Type B pancreatic cell (in vitro differentiated cells): Measurements from ENCODE around the gene ZNF648. TPM values are rescaled to one million over a fixed set of nuclear protein-coding genes. Genes with fewer than 3 reads are reported as not detected.

Experiments
- DNase-seq: peaks from one replicate; pipeline ENCODE4 v3.0.0; 2021; ENCODE audit warnings: mixed read lengths; ENCODE audit not compliant: unreplicated experiment; ENCODE audit errors: extremely low spot score
- H3K27ac Mint-ChIP-seq: 2 replicates; pipeline ENCODE4 v1.8.0; 2021; ENCODE audit warnings: mild to moderate bottlenecking, mixed read lengths
- H3K27me3 Mint-ChIP-seq: 2 replicates; pipeline ENCODE4 v1.8.0; 2021; ENCODE audit warnings: mixed read lengths
- H3K36me3 Mint-ChIP-seq: 2 replicates; pipeline ENCODE4 v1.8.0; 2021; ENCODE audit warnings: mixed read lengths
- H3K4me1 Mint-ChIP-seq: one replicate; pipeline ENCODE4 v1.8.0; 2021; ENCODE audit warnings: mixed read lengths; ENCODE audit not compliant: unreplicated experiment
- H3K4me3 Mint-ChIP-seq: 2 replicates; pipeline ENCODE4 v1.8.0; 2021; ENCODE audit warnings: mild to moderate bottlenecking, mixed read lengths
- H3K9me3 Mint-ChIP-seq: 2 replicates; pipeline ENCODE4 v1.8.0; 2021; ENCODE audit warnings: mixed read lengths
- long read RNA-seq: library from polyadenylated mRNA; unstranded; transcript quantifications from one replicate; pipeline ENCODE4 v2.0.0, GENCODE V29; 2020
- total RNA-seq: library from RNA; stranded (reverse); gene quantifications from 2 replicates; pipeline ENCODE4 v1.2.1, GENCODE V29; 2021; ENCODE audit warnings: low replicate concordance
- TF ChIP-seq, protein P1 (sequence below): fragments of 200-600 bp; sonication (generic); conservative IDR thresholded peaks from 2 replicates; pipeline ENCODE4 v1.5.0; 2021; ENCODE audit warnings: antibody characterized with exemption, mild to moderate bottlenecking

The ZNF648 gene, protein sequence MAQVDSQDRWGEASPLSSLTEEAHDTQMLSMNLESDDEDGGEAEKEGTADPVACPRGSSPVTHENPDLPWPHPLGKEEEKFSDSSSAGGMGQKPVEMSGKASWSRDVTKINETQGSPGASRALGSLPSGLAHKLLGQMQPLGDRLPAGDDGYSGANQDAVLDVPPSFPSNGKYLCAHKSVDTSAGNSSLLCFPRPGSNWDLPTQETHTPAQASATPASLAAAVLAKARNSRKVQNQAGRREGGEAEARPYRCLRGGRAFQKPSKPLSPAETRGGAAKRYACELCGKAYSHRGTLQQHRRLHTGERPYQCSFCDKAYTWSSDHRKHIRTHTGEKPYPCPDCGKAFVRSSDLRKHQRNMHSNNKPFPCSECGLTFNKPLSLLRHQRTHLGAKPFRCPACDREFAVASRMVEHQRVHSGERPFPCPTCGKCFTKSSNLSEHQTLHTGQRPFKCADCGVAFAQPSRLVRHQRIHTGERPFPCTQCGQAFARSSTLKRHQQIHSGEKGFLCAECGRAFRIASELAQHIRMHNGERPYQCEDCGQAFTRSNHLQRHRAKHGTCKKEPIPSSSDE
- 0.10 and 0.34 TPM in 2 replicates for total RNA-seq
- long read RNA-seq, result 0 reads

DNA sequence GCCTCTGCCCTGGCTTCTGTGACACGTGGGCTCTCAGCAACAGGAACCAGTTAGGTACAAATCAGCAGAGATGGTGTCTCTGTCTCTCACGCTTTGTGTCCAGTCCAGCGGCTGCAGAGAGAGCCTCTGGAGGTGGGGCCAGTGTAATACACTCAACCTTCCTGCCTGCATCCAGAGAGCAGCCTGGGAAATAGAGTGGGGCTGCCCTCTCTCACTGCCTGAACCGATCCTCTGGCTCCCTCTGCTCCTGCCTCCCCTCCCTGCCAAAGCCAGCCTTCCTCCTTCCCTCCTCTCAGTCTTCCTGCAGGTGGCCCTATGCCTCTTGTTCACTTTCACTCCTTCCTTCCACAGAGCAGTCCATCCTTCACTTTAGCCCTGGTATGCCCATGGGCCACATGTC, at the start of gene ZNF648:
TSS of gene ZNF648 (minus strand) at position 119 of the 400 bp plus-strand sequence. CDS start 3,702 bp downstream, outside the sequence.
- peaks cover 4% of the 10 kb centered on the region for H3K36me3 Mint-ChIP-seq
- peak within 1 kb of the TSS; percentile 78 for H3K4me3 Mint-ChIP-seq
- peak within 1 kb of the TSS; percentile 31 for H3K27ac Mint-ChIP-seq
- H3K27me3 Mint-ChIP-seq, result peaks cover 7% of the 10 kb centered on the region
- H3K4me1 Mint-ChIP-seq, result peaks cover 12% of the 10 kb centered on the region
- DNase-seq, result no peak
- TF ChIP-seq, protein P1, sequence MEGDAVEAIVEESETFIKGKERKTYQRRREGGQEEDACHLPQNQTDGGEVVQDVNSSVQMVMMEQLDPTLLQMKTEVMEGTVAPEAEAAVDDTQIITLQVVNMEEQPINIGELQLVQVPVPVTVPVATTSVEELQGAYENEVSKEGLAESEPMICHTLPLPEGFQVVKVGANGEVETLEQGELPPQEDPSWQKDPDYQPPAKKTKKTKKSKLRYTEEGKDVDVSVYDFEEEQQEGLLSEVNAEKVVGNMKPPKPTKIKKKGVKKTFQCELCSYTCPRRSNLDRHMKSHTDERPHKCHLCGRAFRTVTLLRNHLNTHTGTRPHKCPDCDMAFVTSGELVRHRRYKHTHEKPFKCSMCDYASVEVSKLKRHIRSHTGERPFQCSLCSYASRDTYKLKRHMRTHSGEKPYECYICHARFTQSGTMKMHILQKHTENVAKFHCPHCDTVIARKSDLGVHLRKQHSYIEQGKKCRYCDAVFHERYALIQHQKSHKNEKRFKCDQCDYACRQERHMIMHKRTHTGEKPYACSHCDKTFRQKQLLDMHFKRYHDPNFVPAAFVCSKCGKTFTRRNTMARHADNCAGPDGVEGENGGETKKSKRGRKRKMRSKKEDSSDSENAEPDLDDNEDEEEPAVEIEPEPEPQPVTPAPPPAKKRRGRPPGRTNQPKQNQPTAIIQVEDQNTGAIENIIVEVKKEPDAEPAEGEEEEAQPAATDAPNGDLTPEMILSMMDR, result peak; percentile 24
- no peaks in the 10 kb centered on the region for H3K9me3 Mint-ChIP-seq

DNA sequence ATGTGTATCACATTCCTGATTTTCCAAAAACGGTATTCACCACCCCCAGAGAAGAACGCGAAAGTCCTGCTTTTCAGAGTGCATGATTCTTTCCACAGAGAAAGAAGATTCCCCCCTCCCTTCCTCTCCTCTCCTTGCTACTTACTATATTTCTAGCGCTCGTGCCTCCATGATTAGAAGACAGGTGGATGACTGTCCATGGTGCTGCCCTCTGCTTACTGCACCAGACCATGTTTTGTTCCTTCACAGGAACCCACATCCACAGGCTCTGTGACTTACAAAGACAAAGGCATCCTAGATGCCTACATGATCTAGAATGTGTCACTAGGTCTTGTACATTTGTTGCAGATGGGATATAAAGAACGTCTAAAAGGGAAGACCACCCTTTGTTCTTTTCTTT, 49.1 kb upstream of the ZNF648 start:
- H3K9me3 Mint-ChIP-seq, result peaks cover 7% of the 10 kb centered on the region
- TF ChIP-seq, protein P1, result no peak
- no peaks in the 10 kb centered on the region for H3K27me3 Mint-ChIP-seq
- peaks cover 16% of the 10 kb centered on the region for H3K4me1 Mint-ChIP-seq
- no peak overlapping the region for H3K4me3 Mint-ChIP-seq
- H3K27ac Mint-ChIP-seq, result no peak overlapping the region
- no peak for DNase-seq
- H3K36me3 Mint-ChIP-seq, result no peaks in the 10 kb centered on the region

DNA sequence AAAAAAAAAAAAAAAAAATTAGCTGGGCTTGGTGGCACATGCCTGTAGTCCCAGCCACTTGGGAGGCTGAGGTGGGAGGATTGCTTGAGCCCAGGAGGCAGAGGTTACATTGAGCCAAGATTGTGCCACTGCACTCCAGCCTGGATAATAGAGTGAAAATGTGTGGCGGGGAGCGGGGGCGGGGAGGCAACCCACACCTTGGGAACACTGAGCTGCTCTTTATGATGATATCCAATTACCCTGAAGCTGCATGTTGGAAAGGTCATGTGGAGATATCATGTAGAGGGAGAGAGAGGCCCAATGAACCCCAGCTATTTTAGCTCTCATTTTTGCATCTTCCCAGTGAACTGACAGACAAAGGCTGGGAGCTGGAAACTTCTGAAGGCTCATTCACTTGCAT, 48.3 kb upstream of the ZNF648 start:
- Mint-ChIP-seq H3K27ac (no peak overlapping the region), H3K36me3 (no peaks in the 10 kb centered on the region), H3K4me1 (peaks cover 16% of the 10 kb centered on the region), H3K4me3 (no peak overlapping the region), H3K27me3 (no peaks in the 10 kb centered on the region), H3K9me3 (peaks cover 7% of the 10 kb centered on the region)
- TF ChIP-seq, protein P1, result no peak
- no peak for DNase-seq

DNA sequence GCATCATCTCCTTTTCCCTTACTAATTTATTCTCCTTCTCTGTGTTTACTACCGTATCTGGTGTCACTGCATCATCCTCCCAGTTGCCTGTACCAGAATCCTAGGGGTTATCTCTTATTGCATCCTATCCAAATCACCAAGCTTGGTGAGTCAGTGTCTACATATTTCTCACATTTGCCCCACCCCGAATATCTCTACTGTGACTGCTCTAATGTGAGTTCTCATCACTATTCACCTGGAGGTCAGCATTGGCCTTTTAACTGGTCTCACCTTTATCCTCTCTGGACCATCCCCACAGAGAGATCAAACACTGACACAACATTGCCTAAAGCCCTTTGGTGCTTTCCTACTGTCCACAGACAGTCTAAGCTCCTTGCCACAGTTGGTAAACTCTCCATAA, 45.7 kb upstream of the ZNF648 start:
- H3K27me3 Mint-ChIP-seq, result no peaks in the 10 kb centered on the region
- TF ChIP-seq, protein P1, result no peak
- no peak overlapping the region for H3K27ac Mint-ChIP-seq
- H3K4me1 Mint-ChIP-seq, result peaks cover 9% of the 10 kb centered on the region
- no peak overlapping the region for H3K4me3 Mint-ChIP-seq
- no peak for DNase-seq
- H3K9me3 Mint-ChIP-seq, result peaks cover 7% of the 10 kb centered on the region
- no peaks in the 10 kb centered on the region for H3K36me3 Mint-ChIP-seq

DNA sequence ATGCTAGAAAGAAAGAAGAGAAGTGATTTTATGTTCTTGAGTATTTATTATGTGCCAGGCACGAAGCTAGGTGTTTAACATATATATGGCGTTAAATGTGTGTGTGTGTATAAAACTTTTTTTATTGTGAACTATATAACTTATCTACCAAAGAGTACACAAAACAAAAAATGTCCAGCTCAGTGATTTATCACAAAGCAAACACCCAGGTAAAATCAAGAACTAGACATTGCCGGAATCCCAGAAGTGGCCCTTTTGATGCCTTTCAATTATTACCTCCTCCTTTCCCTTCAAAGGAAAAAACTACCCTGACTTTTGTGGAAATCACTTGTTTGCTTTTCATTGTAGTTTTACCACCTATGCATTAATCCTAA, 40.5 kb upstream of the ZNF648 start:
- TF ChIP-seq, protein P1, result no peak
- no peaks in the 10 kb centered on the region for H3K27me3 Mint-ChIP-seq
- DNase-seq, result no peak
- H3K27ac Mint-ChIP-seq, result peak overlapping the region; percentile 91
- H3K4me1 Mint-ChIP-seq, result peaks cover 12% of the 10 kb centered on the region
- H3K9me3 Mint-ChIP-seq, result peaks cover 4% of the 10 kb centered on the region
- peak overlapping the region; percentile 58 for H3K4me3 Mint-ChIP-seq
- H3K36me3 Mint-ChIP-seq, result peaks cover 3% of the 10 kb centered on the region
